Measurements from ENCODE around the gene CENPX. TPM values are rescaled to one million over a fixed set of nuclear protein-coding genes. Genes with fewer than 3 reads are reported as not detected.

The CENPX gene
- total RNA-seq, result 26.2 and 35.1 TPM in 2 replicates

DNA sequence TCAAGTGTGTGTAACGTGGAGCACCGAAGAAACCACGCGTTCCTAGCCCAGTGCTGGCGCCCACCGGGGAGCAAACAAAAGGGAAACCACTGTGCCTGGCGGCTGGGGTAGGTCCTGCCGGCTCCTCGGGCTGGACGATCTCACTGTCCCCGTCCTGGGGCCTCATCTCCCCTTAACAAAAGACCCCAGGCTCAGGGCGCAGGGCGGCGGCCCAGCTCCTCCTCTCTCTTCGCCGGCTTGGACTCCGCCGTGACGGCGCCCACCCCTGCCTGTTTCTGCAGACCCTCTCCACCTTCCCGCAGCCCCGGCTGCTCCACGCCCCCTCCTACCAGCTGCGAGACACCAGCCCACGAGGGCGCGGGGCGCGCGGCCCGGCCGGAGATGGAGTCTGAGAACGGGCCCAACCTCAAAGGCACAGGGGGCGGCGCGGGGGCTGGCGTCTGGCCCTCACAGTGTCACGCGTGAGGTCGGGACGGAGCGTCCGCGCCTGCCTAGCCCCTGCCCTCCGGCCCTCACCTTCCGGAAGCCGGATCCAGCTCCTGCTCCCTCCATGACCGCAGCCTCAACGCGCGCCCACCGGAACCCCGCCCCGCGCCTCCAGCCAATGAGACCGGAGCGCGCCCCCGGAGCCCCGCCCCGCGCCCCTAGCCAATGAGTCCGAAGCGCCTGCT, at the start of gene CENPX:
CENPX (minus strand) TSS at position 569 of the 671 bp plus-strand sequence; CDS start at position 552, 17 bp downstream.

DNA sequence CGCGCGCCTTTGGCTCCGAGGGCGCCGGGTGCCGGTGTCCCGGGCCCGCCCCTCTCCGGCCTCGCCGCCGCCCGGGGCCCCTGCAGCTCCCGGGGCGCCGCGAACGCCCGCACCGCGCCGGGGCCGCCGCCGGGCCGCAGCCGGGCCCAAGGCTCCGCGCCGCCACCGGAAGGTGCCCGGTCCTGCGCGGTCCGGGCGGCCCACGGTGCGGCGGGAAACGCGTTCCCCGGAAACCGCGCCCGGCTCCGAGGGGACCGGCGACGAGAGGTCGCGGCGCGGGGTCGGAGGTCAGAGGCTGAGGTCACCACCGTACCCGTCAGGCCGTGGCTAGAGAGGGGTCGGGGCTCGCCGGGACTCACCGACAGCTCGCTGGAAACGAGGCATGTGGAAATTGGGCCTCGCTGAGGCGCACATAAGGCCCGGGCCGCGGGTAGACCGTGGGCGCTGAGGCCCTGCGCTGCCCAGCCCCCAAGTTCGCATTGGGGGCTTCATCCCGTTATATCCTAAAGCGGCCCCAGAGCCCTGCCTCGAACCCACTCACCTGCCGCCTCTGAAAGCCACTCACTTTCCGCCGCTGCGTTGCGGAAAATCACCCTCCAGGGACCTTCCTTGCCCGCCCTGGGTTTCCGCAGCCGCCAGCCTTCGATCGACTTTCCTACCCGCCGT, 43.1 kb upstream of the CENPX start, which contains the start of gene DUS1L:
DUS1L (minus strand) TSS at position 167 of the 666 bp plus-strand sequence. CDS start 745 bp downstream, outside the sequence.

DNA sequence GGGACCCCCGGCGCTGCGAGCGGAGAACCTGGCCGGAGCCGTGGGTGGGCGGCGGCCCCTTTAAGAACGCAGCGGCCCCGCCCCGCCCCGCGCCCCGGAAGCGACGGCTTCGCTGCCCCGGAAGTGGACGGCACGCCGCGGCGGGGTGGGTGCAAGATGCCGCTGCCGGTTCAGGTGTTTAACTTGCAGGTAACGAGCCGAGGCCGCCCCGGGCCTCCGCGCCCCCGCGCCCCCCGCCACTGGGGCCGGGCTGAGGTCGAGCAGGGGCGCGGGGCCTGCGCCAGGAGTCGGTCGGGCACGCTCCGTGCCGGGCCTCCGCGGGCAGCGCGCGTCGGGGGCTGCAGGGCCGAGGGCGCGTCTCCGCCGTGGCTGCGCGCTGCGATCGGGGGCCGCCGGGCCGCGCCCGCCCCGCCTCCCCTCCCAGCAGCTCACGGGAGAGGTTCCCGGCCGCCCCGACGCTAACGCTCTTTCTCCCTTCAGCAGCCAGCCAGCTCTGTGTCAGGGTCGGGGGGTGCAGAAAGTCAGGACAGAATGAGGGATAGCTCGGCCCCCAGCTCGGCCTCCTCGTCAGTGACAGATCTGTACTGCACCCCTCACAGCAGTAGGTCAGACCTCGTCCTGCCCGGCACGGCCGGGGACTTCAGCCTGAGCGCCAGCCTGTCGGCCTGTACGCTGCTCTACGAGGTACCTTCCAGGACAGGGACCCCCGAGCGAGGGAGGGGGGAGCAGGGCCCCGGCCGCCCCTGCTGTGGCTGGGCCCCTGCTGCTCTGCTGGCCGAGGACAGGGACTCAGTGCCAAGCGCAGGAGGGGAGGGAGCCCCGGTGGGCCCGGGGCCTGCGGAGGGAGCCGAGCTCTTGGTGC, 29.3 kb upstream of the CENPX start, which contains the start of the genes GPS1 and RFNG:
GPS1 (plus strand) TSS at position 123 of the 862 bp plus-strand sequence; CDS start at position 157, 34 bp downstream.
RFNG (minus strand) TSS at position 36 of the 862 bp plus-strand sequence. CDS start 45 bp downstream, outside the sequence.

DNA sequence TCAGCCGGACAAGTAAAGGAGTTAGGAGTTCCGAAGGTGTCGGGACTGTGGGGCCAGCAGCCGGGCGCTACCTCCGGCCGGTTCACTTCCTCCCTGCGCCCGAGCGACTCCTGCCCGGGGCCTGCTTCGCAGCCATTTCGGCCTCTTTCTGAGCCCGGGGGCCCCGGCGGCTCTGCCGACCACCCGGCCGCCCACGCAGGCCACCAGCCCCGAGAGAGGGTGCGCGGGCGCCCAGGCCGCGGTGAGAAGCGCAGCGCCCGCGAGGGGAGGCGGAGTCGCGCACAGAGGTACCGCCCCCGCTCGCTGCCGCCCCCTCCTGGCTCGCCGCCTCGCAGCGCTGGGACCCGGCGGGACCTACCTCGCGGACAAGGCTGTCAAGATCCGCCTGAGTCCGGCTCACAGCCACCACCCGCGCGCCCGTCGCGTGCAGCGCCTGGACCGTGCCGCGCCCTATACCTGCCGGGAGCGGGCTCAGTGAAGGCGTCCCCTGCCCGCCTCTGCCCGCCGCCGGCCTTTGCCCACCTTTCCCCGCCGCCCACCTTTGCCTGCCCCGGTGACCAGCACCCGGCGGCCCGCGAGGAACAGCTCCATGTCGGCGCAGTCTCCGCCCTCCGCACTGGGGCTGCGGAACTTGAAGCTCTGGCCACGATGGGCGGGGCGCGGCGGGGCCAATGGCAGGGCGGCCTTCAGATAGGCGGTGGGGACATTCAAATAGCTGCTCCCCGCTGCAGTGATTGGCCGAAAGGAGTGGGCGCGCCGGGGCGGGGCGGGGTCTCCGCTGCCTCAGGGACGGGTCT, 14.6 kb upstream of the CENPX start, which contains the start of gene DCXR:
DCXR (minus strand) TSS at position 606 of the 797 bp plus-strand sequence; CDS start at position 591, 15 bp downstream.

DNA sequence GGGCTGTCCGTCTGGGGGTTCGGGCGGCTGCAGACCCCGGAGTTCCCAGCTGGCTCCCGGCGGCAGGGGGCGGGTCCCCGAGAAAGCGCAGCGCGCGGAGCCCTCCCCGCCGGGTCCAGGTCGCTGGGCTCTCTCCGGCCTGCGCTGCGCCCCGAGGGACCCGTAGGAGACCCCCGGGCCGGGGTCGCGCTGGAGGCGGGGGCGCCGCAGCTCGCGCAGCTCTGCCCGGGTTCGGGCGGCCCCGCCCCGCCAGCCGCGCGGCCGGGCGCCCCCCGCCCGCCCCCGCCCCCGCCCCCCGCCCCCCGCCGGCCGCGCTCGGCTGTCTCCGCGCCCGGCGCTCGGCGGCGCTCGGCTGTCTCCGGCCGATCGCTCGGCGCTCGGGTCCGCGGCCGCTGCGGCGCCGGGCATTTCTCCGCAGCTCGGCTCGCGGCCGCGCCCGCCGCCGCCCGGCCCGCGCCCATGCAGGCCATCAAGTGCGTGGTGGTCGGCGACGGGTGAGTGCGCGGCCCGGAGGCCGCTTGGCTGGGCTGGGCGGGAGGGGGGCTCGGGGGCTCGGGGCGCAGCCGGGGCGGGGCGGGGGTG, 8.7 kb upstream of the CENPX start, which contains the start of gene RAC3:
RAC3 (plus strand) TSS at position 376 of the 582 bp plus-strand sequence; CDS start at position 460, 84 bp downstream.

DNA sequence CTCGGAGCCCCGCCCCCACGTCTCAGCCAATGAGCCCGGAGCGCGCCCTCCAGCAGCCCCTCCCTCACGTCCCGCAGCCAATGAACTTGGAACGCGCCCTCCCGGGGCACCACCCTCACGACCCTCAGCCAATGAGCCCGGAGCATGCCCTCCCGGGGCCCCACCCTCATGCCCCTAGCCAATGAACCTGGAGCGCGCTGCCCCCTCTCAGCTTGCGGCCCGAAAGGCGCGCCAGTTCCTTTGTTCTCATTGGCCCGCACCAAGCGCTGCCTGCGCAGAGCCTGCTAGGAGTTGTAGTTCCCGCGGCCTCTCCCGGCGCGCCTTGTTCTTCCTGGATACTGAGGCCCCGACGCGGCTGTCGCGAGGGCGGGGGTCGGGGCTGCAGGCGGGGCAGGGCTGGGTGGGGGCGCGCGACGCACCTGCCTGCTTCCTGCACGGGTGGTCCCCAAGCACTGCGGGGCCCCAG, 336 bp upstream of the CENPX start, which contains the start of gene LRRC45:
LRRC45 (plus strand) TSS at position 325 of the 466 bp plus-strand sequence. CDS start 339 bp downstream, outside the sequence.

DNA sequence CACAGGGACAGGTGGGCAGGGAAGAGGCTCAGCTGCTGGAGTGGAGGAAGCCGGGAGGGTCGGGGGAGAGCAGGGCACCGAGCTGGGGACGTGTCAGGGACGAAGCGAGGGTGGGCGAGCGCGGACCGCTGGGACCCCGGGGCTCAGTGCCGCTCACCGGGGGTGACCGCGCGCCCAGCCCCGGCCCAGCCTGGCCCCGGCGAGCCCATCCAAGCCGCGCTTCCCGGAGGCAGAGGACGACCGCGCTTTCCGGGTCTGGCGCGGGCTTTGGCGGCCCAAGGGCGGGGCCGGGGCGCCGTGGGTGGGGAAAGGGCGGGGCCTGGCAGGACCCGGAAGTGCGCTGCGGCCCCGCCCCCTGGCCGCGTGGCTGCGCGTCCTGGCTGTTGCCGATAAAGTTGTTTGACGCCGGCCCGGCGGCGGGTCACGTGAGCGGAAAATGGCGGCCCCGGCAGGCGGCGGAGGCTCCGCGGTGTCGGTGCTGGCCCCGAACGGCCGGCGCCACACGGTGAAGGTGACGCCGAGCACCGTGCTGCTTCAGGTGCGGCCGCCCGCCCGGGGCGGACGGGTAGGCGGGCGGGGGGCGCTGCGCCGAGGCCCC, 45.4 kb downstream of the CENPX start, which contains the start of gene ASPSCR1:
ASPSCR1 (plus strand) TSS at position 419 of the 598 bp plus-strand sequence; CDS start at position 437, 18 bp downstream.

Other genes with a start within 250 kb of the CENPX start
- gene GCGR, start 218.7 kb downstream of the CENPX start, total RNA-seq, result not detected in 2 replicates
- 124 and 145 TPM in 2 replicates for gene MCRIP1, start 189.6 kb downstream of the CENPX start, total RNA-seq
- gene PPP1R27, start 187.8 kb downstream of the CENPX start, total RNA-seq, result not detected in 2 replicates
- gene P4HB, start 162.3 kb downstream of the CENPX start, total RNA-seq, result 1,018 and 1,063 TPM in 2 replicates
- gene ARHGDIA, start 151.5 kb downstream of the CENPX start, total RNA-seq, result 110 and 179 TPM in 2 replicates
- gene ALYREF, start 131.3 kb downstream of the CENPX start, total RNA-seq, result 109 and 156 TPM in 2 replicates
- gene ANAPC11, start 131.2 kb downstream of the CENPX start, total RNA-seq, result 201 and 265 TPM in 2 replicates
- 0.37 and 0.40 TPM in 2 replicates for gene NPB, start 120.6 kb downstream of the CENPX start, total RNA-seq
- 55.0 and 60.2 TPM in 2 replicates for gene PCYT2, start 111.5 kb downstream of the CENPX start, total RNA-seq
- gene SIRT7, start 104.7 kb downstream of the CENPX start, total RNA-seq, result 14.6 and 18.5 TPM in 2 replicates
- 17.0 and 17.3 TPM in 2 replicates for gene MAFG, start 95.1 kb downstream of the CENPX start, total RNA-seq
- gene PYCR1, start 85.6 kb downstream of the CENPX start, total RNA-seq, result 54.8 and 61.3 TPM in 2 replicates
- under 0.01 TPM in 1 of 2 replicates, not detected in the other for gene MYADML2, start 75.6 kb downstream of the CENPX start, total RNA-seq
- under 0.01 TPM in 1 of 2 replicates, not detected in the other for gene NOTUM, start 61.7 kb downstream of the CENPX start, total RNA-seq
- gene ASPSCR1, start 45.2 kb downstream of the CENPX start, total RNA-seq, result 26.6 and 28.8 TPM in 2 replicates
- gene LRRC45, start 427 bp upstream of the CENPX start, total RNA-seq, result 12.0 and 17.8 TPM in 2 replicates
- gene RAC3, start 8.8 kb upstream of the CENPX start, total RNA-seq, result 4.4 and 4.8 TPM in 2 replicates
- gene DCXR, start 14.8 kb upstream of the CENPX start, total RNA-seq, result 38.7 and 43.1 TPM in 2 replicates
- 23.5 and 26.9 TPM in 2 replicates for gene RFNG, start 28.9 kb upstream of the CENPX start, total RNA-seq
- gene GPS1, start 29.0 kb upstream of the CENPX start, total RNA-seq, result 76.9 and 97.9 TPM in 2 replicates
- 35.7 and 50.7 TPM in 2 replicates for gene DUS1L, start 42.9 kb upstream of the CENPX start, total RNA-seq
- 79.8 and 118 TPM in 2 replicates for gene FASN, start 75.4 kb upstream of the CENPX start, total RNA-seq
- 13.6 and 14.3 TPM in 2 replicates for gene CCDC57, start 190.0 kb upstream of the CENPX start, total RNA-seq
- gene SLC16A3, start 206.2 kb upstream of the CENPX start, total RNA-seq, result 80.5 and 118 TPM in 2 replicates